GM21576 (cell line): ENCODE data around the gene PADI3.

Source experiments
- ATAC-seq: cut with Tn5 transposase; IDR thresholded peaks from one replicate; pipeline ENCODE4 v1.9.1; 2021; ENCODE audit warnings: mild to moderate bottlenecking, moderate library complexity; ENCODE audit not compliant: unreplicated experiment

The PADI3 gene, protein sequence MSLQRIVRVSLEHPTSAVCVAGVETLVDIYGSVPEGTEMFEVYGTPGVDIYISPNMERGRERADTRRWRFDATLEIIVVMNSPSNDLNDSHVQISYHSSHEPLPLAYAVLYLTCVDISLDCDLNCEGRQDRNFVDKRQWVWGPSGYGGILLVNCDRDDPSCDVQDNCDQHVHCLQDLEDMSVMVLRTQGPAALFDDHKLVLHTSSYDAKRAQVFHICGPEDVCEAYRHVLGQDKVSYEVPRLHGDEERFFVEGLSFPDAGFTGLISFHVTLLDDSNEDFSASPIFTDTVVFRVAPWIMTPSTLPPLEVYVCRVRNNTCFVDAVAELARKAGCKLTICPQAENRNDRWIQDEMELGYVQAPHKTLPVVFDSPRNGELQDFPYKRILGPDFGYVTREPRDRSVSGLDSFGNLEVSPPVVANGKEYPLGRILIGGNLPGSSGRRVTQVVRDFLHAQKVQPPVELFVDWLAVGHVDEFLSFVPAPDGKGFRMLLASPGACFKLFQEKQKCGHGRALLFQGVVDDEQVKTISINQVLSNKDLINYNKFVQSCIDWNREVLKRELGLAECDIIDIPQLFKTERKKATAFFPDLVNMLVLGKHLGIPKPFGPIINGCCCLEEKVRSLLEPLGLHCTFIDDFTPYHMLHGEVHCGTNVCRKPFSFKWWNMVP

DNA sequence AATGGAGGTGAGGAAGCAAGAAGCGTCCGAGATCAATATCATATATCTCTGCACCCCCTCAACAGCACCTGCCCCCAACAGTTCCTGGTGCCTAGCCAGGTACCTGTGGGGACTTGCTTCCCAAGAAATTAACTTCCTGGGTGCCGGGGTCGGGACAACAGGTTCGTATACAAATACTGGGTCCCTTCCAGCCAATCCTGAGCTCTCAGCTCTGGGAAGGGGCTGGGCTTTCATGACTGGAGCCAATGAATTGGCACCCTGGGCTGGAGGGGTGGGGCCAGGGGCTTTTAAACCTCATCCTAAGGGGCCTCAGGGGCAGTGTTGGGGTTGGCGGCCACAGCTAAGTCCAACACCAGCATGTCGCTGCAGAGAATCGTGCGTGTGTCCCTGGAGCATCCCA lies at the start of gene PADI3:
Gene PADI3, plus strand, starts transcription at position 318 of the 400 bp plus-strand sequence. Its CDS starts 40 bp downstream, at position 358.
- ATAC-seq = no peak

DNA sequence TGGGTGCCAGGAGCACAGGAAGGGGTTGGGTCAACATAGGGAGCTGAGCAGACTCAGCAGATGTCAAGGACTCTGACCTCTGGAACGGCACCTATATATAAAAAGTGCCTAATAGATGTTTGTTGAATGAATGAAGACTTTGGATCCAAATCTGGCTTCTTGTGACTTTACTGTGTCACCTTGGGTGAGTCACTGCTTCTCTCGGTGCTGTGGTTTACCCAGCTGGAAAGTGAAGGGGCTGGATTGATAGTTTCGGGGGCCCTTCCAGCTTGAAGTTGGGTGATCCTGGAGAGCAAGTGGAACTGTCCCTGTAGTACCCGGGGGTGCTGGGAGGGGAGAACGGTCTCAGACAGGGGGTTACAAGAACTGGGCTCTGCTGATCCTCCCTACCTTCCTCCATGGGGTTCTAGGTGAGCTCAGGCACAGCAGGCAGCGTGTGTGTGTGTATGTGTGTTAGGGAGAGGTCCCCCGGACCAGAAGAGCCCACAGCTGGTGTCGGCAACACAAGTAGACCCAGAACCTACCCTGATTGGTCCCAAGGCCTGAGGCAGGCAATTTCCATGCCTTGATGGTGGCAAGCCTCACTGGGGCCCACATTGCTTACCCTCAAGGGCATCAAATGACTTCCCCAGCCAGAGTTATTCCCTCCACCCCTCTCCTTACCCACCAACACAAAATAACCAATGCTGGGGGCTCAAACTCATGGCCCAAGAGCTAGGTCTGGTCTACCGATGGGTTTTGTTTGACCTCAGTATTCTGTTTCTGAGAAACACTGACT lies 49.4 kb upstream of the PADI3 start:
- ATAC-seq = no peak

GRCh38 chr1:17200246-17200645 lies 48.7 kb upstream of the PADI3 start:
- no peak for ATAC-seq

DNA sequence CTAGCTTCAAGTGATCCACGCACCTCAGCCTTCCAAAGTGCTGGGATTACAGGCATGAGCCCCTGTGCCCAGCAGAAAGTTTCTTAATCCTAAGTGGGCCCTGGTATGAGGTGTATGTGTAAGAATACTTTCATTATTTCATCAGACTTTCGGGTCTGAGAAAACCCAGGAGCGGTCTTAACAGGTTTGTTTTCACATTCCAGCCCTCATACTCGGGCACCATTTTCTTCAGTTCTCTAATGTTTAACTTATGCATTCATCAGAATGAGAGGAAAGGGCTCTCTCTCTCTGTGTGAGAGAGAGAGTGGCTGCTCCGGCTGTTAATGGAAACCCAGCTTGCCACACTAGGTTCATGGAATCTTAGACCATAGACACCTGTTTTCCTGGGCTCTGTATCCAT lies 48.1 kb upstream of the PADI3 start:
- ATAC-seq = no peak

DNA sequence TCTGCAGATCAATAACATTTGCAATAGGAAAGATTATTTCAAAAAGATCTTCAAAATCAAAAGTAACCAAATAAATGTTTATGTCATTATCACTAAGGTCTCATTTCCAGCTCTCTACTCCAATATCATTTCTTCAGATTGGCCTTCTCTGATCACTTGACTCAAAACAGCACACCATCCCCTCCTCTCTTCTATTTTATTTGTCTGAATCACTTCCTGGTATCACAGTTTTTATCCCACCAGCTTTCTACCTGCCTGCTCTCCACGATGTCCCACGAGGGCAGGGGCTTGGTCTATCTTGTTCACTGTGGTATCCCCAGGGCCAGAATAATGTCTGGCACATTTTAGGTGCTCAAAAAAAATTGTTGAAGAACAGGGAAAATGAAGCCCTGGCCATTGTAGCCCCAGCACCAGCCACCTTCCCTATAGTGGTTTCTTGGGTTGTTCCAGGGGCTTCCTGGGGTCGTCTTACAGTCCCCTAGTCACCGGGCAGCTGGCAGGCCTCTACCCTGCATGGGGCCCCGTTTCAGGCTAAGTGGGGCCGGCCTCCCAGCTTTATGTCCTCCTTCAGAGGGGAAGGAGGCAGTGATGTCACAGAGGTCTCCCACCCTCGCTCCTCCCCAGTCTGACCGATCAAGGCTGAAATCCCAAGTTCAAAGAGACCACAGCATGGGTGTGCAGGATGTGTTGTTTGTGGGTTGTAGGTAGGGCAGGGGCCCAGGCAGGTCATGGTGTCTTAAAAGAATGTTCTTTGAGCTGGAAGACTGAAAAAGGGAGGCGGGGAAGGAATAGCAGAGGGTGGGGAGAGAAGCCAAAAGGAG lies 47.5 kb upstream of the PADI3 start:
- ATAC-seq = no peak

- no peak for ATAC-seq
These were observed 44.1 kb upstream of the PADI3 start, which contains the start of gene PADI1 for GRCh38 chr1:17204546-17205440. Gene PADI1, plus strand, starts transcription at chr1:17205128. Its CDS starts 90 bp downstream, at chr1:17205218.

DNA sequence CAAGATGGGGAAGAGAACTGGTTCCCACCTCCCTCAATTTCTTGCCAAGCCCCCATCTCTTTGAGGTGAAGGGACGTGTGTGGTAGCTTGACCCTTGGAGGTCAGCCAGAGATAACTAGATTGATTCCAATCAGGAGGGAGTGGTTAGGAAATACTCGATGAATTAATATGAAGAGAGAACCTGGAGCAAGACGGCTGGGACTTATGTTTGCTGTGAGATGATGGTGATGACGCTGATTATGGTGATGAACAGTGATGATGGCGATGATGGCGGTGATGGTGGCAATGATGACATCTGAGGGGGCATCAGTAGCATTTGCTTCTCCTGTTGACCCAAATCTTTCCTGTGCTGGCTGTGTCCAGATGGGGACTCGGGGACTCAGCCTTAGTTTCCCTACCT lies 43.2 kb upstream of the PADI3 start:
- ATAC-seq = no peak

DNA sequence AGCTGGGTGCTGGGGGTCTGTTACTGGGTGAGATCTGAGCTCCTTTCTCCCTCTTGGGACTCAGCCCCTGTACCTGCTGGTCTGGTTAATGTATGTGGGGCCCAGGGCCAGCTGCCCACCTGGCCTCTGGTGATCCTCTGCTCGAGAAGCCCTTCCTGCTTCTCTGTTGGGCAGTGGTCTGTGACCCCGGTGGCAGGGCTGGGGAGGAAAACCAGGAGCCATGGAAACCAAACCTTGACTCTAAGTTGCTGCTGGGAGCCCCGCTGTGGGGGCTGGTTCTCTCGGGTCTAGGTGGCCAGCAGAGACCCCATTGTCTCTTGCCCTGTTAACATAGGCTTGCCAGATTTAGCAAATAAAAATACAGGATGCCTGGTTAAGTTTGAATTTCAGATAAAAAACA lies 42.7 kb upstream of the PADI3 start:
- ATAC-seq = no peak

GRCh38 chr1:17207046-17207445 lies 41.9 kb upstream of the PADI3 start:
- ATAC-seq = peak; percentile 51

DNA sequence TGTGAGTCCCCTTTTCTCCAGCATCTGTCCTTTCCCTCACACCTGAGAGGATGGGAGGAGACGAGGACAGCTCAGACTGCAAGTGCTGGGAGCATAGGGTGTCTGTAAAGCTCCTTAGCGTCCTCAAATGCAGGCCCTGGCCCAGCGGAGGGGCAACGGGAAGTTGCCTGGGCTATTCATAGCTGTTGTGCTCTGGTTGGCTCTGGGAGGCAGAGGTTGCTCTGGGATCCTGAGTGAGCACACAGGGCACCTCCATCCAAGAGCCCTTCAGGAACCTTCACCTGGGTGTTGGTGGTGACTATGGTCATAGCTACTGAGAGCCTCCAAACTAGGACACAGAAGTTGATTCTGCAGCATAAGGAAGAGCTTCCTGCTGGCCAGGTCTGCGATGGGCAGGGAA lies 41.4 kb upstream of the PADI3 start:
- no peak for ATAC-seq

DNA sequence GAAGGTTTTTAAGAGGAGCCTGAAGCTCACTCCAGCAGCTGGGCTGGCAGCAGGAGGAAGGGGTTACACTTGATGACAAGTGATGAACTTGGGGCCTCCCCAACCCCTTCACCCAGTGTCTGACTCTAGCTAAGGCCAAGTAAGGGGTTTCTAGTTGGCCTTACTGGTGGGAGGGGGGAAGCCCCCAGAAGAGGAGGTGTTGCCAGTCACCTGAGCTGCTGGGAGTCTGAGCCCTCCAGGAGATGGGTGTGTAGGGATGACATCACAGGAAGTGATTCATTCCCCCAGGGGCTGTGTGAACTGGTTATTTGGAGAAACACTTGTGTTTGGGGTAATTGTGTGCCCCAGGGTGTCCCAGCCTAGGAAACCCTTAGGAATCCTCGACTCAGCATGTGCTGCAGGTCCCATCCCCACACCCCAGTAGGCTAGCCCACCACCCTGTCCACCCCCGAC lies 40.9 kb upstream of the PADI3 start:
- peak; percentile 44 for ATAC-seq

DNA sequence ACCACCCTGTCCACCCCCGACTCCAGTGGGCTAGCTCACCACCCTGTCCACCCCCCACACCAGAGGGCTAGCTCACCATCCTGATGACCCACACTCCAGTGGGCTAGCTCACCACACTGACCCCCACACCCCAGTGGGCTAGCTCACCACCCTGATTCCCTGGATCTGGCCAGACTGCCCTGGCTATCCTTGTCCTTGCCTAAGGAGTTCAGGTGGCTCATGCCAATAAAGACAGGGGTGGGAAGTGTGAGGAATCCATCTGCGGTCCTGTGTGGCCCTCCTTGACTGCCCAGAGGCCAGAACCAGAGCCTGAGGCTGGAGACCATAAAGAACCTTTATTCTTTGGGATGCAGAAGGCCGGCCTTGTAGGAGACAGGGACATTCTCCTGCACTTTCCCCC lies 40.4 kb upstream of the PADI3 start:
- no peak for ATAC-seq

- no peak for ATAC-seq
These were observed 39.5 kb upstream of the PADI3 start for GRCh38 chr1:17209430-17209829.

GRCh38 chr1:17210176-17210575 lies 38.7 kb upstream of the PADI3 start:
- ATAC-seq = no peak

- ATAC-seq = no peak
These were observed 37.5 kb upstream of the PADI3 start for GRCh38 chr1:17211377-17211776.

DNA sequence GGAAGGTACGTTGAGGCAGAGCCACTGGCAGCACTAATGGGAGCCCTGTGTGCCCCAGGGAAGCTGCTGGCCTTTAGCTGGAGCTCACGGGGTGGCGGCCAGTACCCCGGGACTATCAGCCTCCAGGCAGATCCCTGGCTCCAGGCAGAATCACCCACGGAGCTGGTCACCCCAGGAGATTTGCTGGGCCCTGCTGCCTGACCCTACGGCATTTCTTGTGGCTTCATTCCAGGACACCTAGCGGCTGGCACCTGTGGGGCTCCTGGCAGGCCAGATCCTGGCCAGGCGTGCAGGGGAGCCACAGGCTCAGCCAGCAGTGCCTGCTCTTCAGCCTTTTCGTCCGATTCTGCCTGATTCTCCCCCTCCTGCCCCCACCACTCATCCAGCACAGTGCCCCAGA lies 36.9 kb upstream of the PADI3 start:
- ATAC-seq = no peak

DNA sequence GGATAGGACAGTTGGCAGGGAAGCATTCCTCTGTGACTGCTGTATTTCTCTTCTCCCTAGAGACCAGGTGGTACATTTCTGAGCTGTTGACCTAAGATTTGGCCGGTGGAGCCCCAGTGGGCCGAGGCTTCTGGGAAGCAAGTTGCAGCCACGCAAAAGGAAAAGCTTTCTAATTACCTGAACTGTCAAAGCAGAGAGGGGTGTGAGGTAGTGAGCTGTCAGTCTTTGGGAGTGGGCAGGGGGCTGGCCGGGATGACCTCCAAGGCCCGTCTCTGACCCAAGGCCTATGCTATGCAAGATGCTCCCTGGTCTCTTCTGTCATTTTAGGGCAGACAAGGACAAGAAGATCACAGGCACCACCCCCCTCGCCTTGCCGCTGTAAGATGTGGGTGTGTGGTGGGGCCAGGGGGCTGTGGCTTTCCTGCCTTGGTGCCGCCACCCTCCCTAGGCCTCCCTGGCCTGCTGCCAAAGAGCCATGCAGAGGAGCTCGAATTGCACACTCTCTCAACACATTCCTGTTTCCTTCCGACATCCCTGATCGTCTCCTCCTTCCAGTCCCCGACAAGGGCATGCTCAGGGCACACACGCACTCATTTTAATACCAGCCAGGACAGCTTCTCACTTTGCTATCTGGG lies 36.3 kb upstream of the PADI3 start:
- no peak for ATAC-seq

DNA sequence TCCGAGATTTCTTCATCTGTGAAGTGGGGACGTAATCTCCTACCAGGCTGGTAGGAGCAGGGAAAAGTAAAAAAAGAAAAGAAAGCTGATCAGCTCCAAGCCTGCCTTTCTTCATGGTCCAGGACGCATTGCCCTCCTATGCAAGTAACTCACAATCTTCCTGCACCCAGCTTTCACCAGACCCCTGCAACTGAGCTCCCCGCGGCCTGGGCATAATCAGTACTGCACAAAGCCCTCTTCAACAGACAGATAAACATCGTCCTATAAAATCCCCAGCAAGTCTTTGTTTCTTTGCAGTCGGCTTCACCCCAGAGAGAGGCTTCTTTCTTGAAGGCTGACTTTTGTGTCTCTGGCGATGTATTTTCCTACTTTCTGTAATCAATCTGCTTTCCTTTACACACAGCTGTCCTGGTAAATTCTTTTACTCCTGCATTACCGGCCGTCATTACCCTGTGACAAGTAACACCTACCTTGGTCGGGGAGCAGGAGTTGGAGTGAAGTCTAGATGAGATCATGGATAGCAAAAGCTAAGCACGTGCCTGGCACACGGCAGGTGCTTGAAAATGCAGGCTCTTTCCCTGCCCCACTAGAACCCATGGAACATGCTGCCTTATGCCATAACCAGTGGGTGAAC lies 35.6 kb upstream of the PADI3 start:
- no peak for ATAC-seq

GRCh38 chr1:17213782-17214148 lies 35.1 kb upstream of the PADI3 start:
- no peak for ATAC-seq
